ENCODE results near the gene INPP5D. TPM values are rescaled to one million over a fixed set of nuclear protein-coding genes. Genes with fewer than 3 reads are reported as not detected.
"Not testable (repeated sequence)": the region's sequence is repeated elsewhere in the genome, so short reads cannot be mapped to it uniquely, and the experiment has no call there.

The INPP5D gene
- total and polyA plus RNA-seq, 2 of the 13 experiments (the other 11 are each of a cell fraction or from before 2014, with no cell fraction given) = 16.7 to 18.0 TPM

- TF ChIP-seq DZIP1 (CRISPR knock-in tag; IDR thresholded peaks at IDR 0.05) (no peak), ATRX (CRISPR knock-in tag; IDR thresholded peaks at IDR 0.05; ENCODE audit: borderline replicate concordance) (no peak), ESRRA (CRISPR knock-in tag; IDR thresholded peaks at IDR 0.05; ENCODE audit: low read depth) (no peak)
Observed at GRCh38 chr2:233199870-233200269, 139.7 kb downstream of the INPP5D start (continued).

GRCh38 chr2:233200790-233201189 lies 140.6 kb downstream of the INPP5D start:
- DNase-seq (ENCODE audit: low spot score); ATAC-seq; H3K4me3 ChIP-seq (replicated peaks in 1 of 3; ENCODE audit: insufficient read depth in 1 of 3, low read depth in 2 of 3, low read length in 3 of 3); H3K79me2 ChIP-seq (ENCODE audit: insufficient read depth, low read length); in situ Hi-C loops (cut with HindIII; ENCODE audit: extremely low pct_ligation_motif_present, low pct_unique_long_range_greater_than_20kb); intact Hi-C loops (cut with micrococcal nuclease; ENCODE audit: unreplicated experiment); H3K27ac ChIP-seq (ENCODE audit: extremely low read length, insufficient read depth, low read length); H4K20me1 ChIP-seq (ENCODE audit: insufficient read depth, low read length); H3K9ac ChIP-seq (ENCODE audit: insufficient read depth, low read depth, low read length); H3K4me2 ChIP-seq (ENCODE audit: low read depth, low read length); FAIRE-seq; CTCF ChIA-PET (ENCODE audit: low intra/inter-chr PET ratio, low total read pairs); H2AFZ ChIP-seq (ENCODE audit: low read length); BruUV-seq (replicated peaks); H3K4me1 ChIP-seq (ENCODE audit: insufficient read depth, low read length); POLR2A ChIA-PET; H3K27me3 ChIP-seq (ENCODE audit: control insufficient read depth in 1 of 2, insufficient read depth in 2 of 2, low read length in 2 of 2); H3K9me3 ChIP-seq (ENCODE audit: low read length): not testable (repeated sequence)
- H3K36me3 ChIP-seq (replicated peaks in 1 of 2; ENCODE audit: control insufficient read depth in 1 of 2, insufficient read depth in 2 of 2, low read length in 2 of 2) = peaks cover 6 to 36% of the 10 kb centered on the region in 2 experiments
- over 99% methylated on average over 5 of the region's 5 CpGs for WGBS (ENCODE audit: low lambda C conversion rate)
